ENCODE results near the gene ACACB.

- TF ChIP-seq CTCF (IDR thresholded peaks at IDR 0.05; ENCODE audit: low read length) (no peak), EZH2 (IDR thresholded peaks at IDR 0.05; ENCODE audit: borderline replicate concordance, low read length) (no peak)
These were observed 134.1 kb downstream of the ACACB start for GRCh38 chr12:109250523-109250922.

Data from OCI-LY1 (cell line).